Measurements from ENCODE around the gene DIS3L. TPM values are rescaled to one million over a fixed set of nuclear protein-coding genes. Genes with fewer than 3 reads are reported as not detected.
A peak's percentile ranks its signal among the peaks of the same experiment; 100 is the strongest.

DIS3L gene
- total and polyA plus RNA-seq, 2 of the 13 experiments (the other 11 are each of a cell fraction or from before 2014, with no cell fraction given) = 21.0 to 50.5 TPM

- TF ChIP-seq THAP9 (CRISPR knock-in tag; IDR thresholded peaks at IDR 0.05; ENCODE audit: borderline replicate concordance) (peak; percentile 52; the same call in 1 of the 2 replicates), ETV5 (CRISPR knock-in tag; IDR thresholded peaks at IDR 0.05; ENCODE audit: borderline replicate concordance) (peak; percentile 48; the same call in 1 of the 2 replicates), POLR2G (IDR thresholded peaks at IDR 0.05; ENCODE audit: low read depth, low read length) (peak; percentile 89), NR2F1 (CRISPR knock-in tag; IDR thresholded peaks at IDR 0.05) (no peak), SOX13 (IDR thresholded peaks at IDR 0.05) (no peak), SOX13 (CRISPR knock-in tag; conservative IDR thresholded peaks at IDR 0.05 in 1 of 2, IDR thresholded peaks at IDR 0.05 in 1 of 2) (peak in 1 of 2 experiments; percentile 31; a peak in 1 of 4 replicates), ZNF354B (CRISPR knock-in tag; IDR thresholded peaks at IDR 0.05) (no peak), SP140L (CRISPR knock-in tag; IDR thresholded peaks at IDR 0.05; ENCODE audit: borderline replicate concordance) (no peak), AHR (CRISPR knock-in tag; IDR thresholded peaks at IDR 0.05) (no peak), TBL1XR1 (IDR thresholded peaks at IDR 0.05; ENCODE audit: borderline replicate concordance, low read length, partially characterized antibody) (no peak), ZNF768 (CRISPR knock-in tag; IDR thresholded peaks at IDR 0.05) (peak; percentile 40; the same call in 1 of the 2 replicates), KLF6 (CRISPR knock-in tag; IDR thresholded peaks at IDR 0.05) (0 out of 2 replicates have a peak, but pooled peaks have one; percentile 72), TRIM24 (CRISPR knock-in tag; IDR thresholded peaks at IDR 0.05) (no peak), SOX6 (IDR thresholded peaks at IDR 0.05) (no peak), SOX6 (CRISPR knock-in tag; IDR thresholded peaks at IDR 0.05) (peak; percentile 35; the same call in 1 of the 2 replicates), ELF4 (CRISPR knock-in tag; IDR thresholded peaks at IDR 0.05; ENCODE audit: borderline replicate concordance) (0 out of 2 replicates have a peak, but pooled peaks have one; percentile 28), ZNF460 (CRISPR knock-in tag; IDR thresholded peaks at IDR 0.05; ENCODE audit: borderline replicate concordance) (no peak; the same call in 1 of the 2 replicates), NAIF1 (CRISPR knock-in tag; IDR thresholded peaks at IDR 0.05; ENCODE audit: borderline replicate concordance) (no peak), ZNF644 (CRISPR knock-in tag; IDR thresholded peaks at IDR 0.05; ENCODE audit: low read depth) (no peak)
- TF ChIP-seq, protein P1, sequence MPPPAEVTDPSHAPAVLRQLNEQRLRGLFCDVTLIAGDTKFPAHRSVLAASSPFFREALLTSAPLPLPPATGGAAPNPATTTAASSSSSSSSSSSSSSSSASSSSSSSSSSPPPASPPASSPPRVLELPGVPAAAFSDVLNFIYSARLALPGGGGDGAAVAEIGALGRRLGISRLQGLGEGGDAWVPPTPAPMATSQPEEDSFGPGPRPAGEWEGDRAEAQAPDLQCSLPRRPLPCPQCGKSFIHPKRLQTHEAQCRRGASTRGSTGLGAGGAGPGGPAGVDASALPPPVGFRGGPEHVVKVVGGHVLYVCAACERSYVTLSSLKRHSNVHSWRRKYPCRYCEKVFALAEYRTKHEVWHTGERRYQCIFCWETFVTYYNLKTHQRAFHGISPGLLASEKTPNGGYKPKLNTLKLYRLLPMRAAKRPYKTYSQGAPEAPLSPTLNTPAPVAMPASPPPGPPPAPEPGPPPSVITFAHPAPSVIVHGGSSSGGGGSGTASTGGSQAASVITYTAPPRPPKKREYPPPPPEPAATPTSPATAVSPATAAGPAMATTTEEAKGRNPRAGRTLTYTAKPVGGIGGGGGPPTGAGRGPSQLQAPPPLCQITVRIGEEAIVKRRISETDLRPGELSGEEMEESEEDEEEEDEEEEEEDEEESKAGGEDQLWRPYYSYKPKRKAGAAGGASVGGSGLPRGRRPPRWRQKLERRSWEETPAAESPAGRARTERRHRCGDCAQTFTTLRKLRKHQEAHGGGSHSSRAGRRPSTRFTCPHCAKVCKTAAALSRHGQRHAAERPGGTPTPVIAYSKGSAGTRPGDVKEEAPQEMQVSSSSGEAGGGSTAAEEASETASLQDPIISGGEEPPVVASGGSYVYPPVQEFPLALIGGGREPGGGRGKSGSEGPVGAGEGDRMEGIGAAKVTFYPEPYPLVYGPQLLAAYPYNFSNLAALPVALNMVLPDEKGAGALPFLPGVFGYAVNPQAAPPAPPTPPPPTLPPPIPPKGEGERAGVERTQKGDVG (CRISPR knock-in tag; IDR thresholded peaks at IDR 0.05; ENCODE audit: borderline replicate concordance) = no peak
- TF ChIP-seq, protein P2, sequence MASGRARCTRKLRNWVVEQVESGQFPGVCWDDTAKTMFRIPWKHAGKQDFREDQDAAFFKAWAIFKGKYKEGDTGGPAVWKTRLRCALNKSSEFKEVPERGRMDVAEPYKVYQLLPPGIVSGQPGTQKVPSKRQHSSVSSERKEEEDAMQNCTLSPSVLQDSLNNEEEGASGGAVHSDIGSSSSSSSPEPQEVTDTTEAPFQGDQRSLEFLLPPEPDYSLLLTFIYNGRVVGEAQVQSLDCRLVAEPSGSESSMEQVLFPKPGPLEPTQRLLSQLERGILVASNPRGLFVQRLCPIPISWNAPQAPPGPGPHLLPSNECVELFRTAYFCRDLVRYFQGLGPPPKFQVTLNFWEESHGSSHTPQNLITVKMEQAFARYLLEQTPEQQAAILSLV (CRISPR knock-in tag; IDR thresholded peaks at IDR 0.05; ENCODE audit: borderline replicate concordance) = peak; percentile 88; the same call in 1 of the 2 replicates
These were observed 63.2 kb downstream of the DIS3L start, which contains the start of gene TIPIN (continued) for GRCh38 chr15:66356359-66357236.

Measured in HepG2 (cell line).